GM12878 (cell line): ENCODE measurements around the gene CFDP1. TPM values are rescaled to one million over a fixed set of nuclear protein-coding genes. Genes with fewer than 3 reads are reported as not detected.

Source experiments
- ATAC-seq: fragments of 200-7000 bp; cut with Tn5 transposase; 3 replicates; pipeline ENCODE4 v1.9.1; 2020; ENCODE audit warnings: mild to moderate bottlenecking, moderate library complexity
- BruUV-seq: library from RNA; stranded (reverse); fragments of 400-500 nt; replicated peaks from 2 replicates; lab custom pipeline; 2021; lab: Mats Ljungman, UMichigan
- CTCF ChIA-PET: fragments of 300-600 bp; sonication (Branson Sonifier 250); formaldehyde crosslinking; extraction: SDS; loops from one replicate; lab custom pipeline; 2021; ENCODE audit warnings: inconsistent platforms; lab: Yijun Ruan, JAX
- POLR2A ChIA-PET: fragments of 350-600 bp; formaldehyde crosslinking; extraction: SDS; loops from one replicate; lab custom pipeline; 2021; ENCODE audit warnings: inconsistent platforms; lab: Charles Lee
- RAD21 ChIA-PET: fragments of 300-600 bp; sonication (Branson Sonifier 250); formaldehyde crosslinking; loops from one replicate; lab custom pipeline; 2023; ENCODE audit warnings: antibody characterized with exemption; ENCODE audit not compliant: unreplicated experiment; lab: Charles Lee
- SMC1A ChIA-PET: fragments of 300-600 bp; sonication (Branson Sonifier 250); formaldehyde crosslinking; loops from one replicate; lab custom pipeline; 2023; ENCODE audit not compliant: unreplicated experiment, uncharacterized antibody; lab: Charles Lee
- DNase-seq: peaks from one replicate; pipeline ENCODE4 v3.0.0-alpha.2; 2011; ENCODE audit warnings: low read depth, low spot score
- FAIRE-seq: peaks from 3 replicates; lab custom pipeline; 2011; peaks lifted over from hg19 to GRCh38; lab: Jason Lieb, UNC
- H2AFZ ChIP-seq: 2 replicates; pipeline ENCODE4 v1.6.0; 2011; ENCODE audit warnings: low read depth, low read length, control low read depth; ENCODE audit not compliant: control insufficient read depth
- H3K27ac ChIP-seq: 2 replicates; pipeline ENCODE4 v1.5.1; 2011; ENCODE audit warnings: control low read depth; ENCODE audit not compliant: control insufficient read depth, insufficient read depth
- H3K27me3 ChIP-seq, 2 experiments: replicated peaks in 1 of 2; 2 replicates each; pipeline versions ENCODE4 v1.6.0 to v1.6.1; 2011; ENCODE audit warnings: low read length in 1 of 2; ENCODE audit not compliant: control insufficient read depth in 2 of 2, insufficient read depth in 2 of 2
- H3K36me3 ChIP-seq, 2 experiments: 2 replicates each; pipeline ENCODE4 v1.5.1; 2011; ENCODE audit warnings: low read length in 1 of 2; ENCODE audit not compliant: control insufficient read depth in 2 of 2, insufficient read depth in 2 of 2
- H3K4me1 ChIP-seq: 2 replicates; pipeline ENCODE4 v1.6.1; 2011; ENCODE audit warnings: mild to moderate bottlenecking, low read length, moderate library complexity, mixed read lengths; ENCODE audit not compliant: control insufficient read depth, insufficient read depth
- H3K4me2 ChIP-seq: 2 replicates; pipeline ENCODE4 v1.6.0; 2011; ENCODE audit warnings: control low read depth; ENCODE audit not compliant: control insufficient read depth, insufficient read depth
- H3K4me3 ChIP-seq: fragments of 200-600 bp; sonication (generic); 2 replicates; pipeline ENCODE4 v1.5.1; 2016
- H3K79me2 ChIP-seq: 2 replicates; pipeline ENCODE4 v1.6.0; 2011; ENCODE audit warnings: low read length; ENCODE audit not compliant: control insufficient read depth, insufficient read depth
- H3K9ac ChIP-seq: 2 replicates; pipeline ENCODE4 v1.8.0; 2011; ENCODE audit warnings: low read length, control low read depth, mixed read lengths; ENCODE audit not compliant: control insufficient read depth, insufficient read depth
- H3K9me3 ChIP-seq: replicated peaks from 3 replicates; pipeline ENCODE4 v1.5.1; 2011; ENCODE audit warnings: mild to moderate bottlenecking, low read length; ENCODE audit not compliant: control insufficient read depth, insufficient read depth
- H4K20me1 ChIP-seq: 2 replicates; pipeline ENCODE4 v1.6.0; 2011; ENCODE audit not compliant: control insufficient read depth, insufficient read depth
- ATF2 ChIP-seq: IDR thresholded peaks from 2 replicates; pipeline ENCODE4 v1.6.1; 2012; ENCODE audit warnings: low read length, inconsistent platforms
- CBFB ChIP-seq: IDR thresholded peaks from 2 replicates; pipeline ENCODE4 v1.6.1; 2016; ENCODE audit warnings: antibody characterized with exemption, low read depth
- CREM ChIP-seq: IDR thresholded peaks from 2 replicates; pipeline ENCODE4 v1.6.1; 2014; ENCODE audit warnings: antibody characterized with exemption, low read depth
- HDAC6 ChIP-seq: fragments of 200-600 bp; sonication (generic); IDR thresholded peaks from one replicate; pipeline ENCODE4 v1.8.0; 2017; ENCODE audit warnings: antibody characterized with exemption; ENCODE audit not compliant: unreplicated experiment
- JUND ChIP-seq: IDR thresholded peaks from 2 replicates; pipeline ENCODE4 v1.6.1; 2012; ENCODE audit warnings: low read depth, mild to moderate bottlenecking, low read length, improper control_type of control experiment, moderate library complexity
- NFXL1 ChIP-seq: fragments of 450-650 bp; IDR thresholded peaks from 2 replicates; pipeline ENCODE4 v1.6.1; 2017; ENCODE audit warnings: antibody characterized with exemption, mild to moderate bottlenecking, borderline replicate concordance
- NR2C1 ChIP-seq: fragments of 450-650 bp; IDR thresholded peaks from 2 replicates; pipeline ENCODE4 v1.6.1; 2017; ENCODE audit warnings: antibody characterized with exemption, mild to moderate bottlenecking, moderate library complexity
- POLR2AphosphoS2 ChIP-seq: IDR thresholded peaks from 2 replicates; pipeline ENCODE4 v1.6.1; 2011; ENCODE audit warnings: low read depth, mild to moderate bottlenecking, low read length, improper control_type of control experiment, moderate library complexity
- SMAD1 ChIP-seq: fragments of 450-650 bp; IDR thresholded peaks from 2 replicates; pipeline ENCODE4 v1.6.1; 2018; ENCODE audit warnings: mild to moderate bottlenecking, low read depth; ENCODE audit not compliant: partially characterized antibody
- TCF12 ChIP-seq: IDR thresholded peaks from 2 replicates; pipeline ENCODE4 v1.6.1; 2011; ENCODE audit warnings: low read depth, mild to moderate bottlenecking, low read length
- ZNF384 ChIP-seq: IDR thresholded peaks from 2 replicates; pipeline ENCODE4 v1.6.1; 2012; ENCODE audit warnings: low read depth, mild to moderate bottlenecking, low read length, improper control_type of control experiment, borderline replicate concordance
- WGBS: methylation state at CpG from one replicate; pipeline ENCODE4 v1.1.6; 2016; ENCODE audit warnings: low lambda C conversion rate; ENCODE audit not compliant: insufficient replicate concordance, insufficient coverage; ENCODE audit errors: missing lambda C conversion rate; 5-methylcytosine and 5-hydroxymethylcytosine counted together
- in situ Hi-C: fragments of 300-500 bp; cut with MboI; formaldehyde crosslinking; loops from 9 replicates; pipeline ENCODE4 v1.14.3; 2018; ENCODE audit warnings: mixed read lengths
- intact Hi-C: fragments of 100-400 bp; cut with micrococcal nuclease; formaldehyde crosslinking; loops from one replicate; pipeline ENCODE4 v1.14.2; 2022; ENCODE audit not compliant: unreplicated experiment
- polyA plus RNA-seq, 11 experiments: library from polyadenylated mRNA; depleted of rRNA in 4 of 11; unstranded in 6 of 11; stranded (reverse) in 5 of 11; fragments of >200 nt; fragmentation: Nextera tagmentation in 4 of 11; fragmentation: Illumina TruSeq in 1 of 11; extraction: Ambion mirVana in 4 of 11; extraction: Trizol in 1 of 11; gene quantifications; 1 replicate in 1 of 11; 2 replicates in 10 of 11; pipeline versions ENCODE4 v1.2.1 to v1.2.3, GENCODE V29; 2011 to 2016; ENCODE audit warnings: inconsistent platforms in 2 of 11, missing spikeins in 2 of 11, low read depth in 1 of 11
- total RNA-seq, 4 experiments: library from RNA; depleted of rRNA in 3 of 4; stranded (reverse); fragments of >200 nt in 3 of 4; fragmentation: Illumina TruSeq in 1 of 4; extraction: Trizol in 1 of 4; gene quantifications; 2 replicates each; pipeline versions ENCODE4 v1.2.1 to v1.2.3, GENCODE V29; 2013 to 2021
- TF ChIP-seq, protein P1 (sequence below), 3 experiments: IDR thresholded peaks in 2 of 3; conservative IDR thresholded peaks in 1 of 3; 2 replicates each; pipeline ENCODE4 v1.5.1; 2011; ENCODE audit warnings: low read depth in 3 of 3, low read length in 3 of 3, mild to moderate bottlenecking in 3 of 3, control low read depth in 2 of 3, moderate library complexity in 2 of 3, inconsistent platforms in 1 of 3, mixed read lengths in 1 of 3; ENCODE audit not compliant: control insufficient read depth in 2 of 3, insufficient read depth in 1 of 3; ENCODE audit errors: extremely low read depth in 1 of 3

The CFDP1 gene
- total and polyA plus RNA-seq, 10 of the 15 experiments (the other 5 are each of a cell fraction or from before 2014, with no cell fraction given): 22.3 to 64.8 (median 36.7) TPM

DNA sequence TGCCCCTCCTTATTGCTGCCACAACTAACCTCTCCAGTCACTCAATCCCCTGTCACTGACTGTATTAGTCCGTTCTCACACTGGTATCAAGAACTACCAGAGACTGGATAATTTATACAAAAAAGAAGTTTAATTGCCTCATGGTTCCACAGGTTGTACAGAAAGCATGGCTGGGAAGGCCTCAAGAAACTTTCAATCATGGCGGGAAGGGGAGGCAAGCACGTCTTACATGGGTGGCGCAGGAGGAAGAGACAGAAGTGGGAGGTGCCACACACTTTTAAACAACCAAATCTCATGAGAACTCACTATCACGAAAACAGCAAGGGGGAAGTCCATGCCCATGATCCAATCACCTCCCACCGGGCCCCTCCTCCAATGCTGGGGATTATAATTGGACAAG lies 95.9 kb downstream of the CFDP1 start (continued):
- TF ChIP-seq HDAC6: no peak

GRCh38 chr16:75336521-75336920 lies 96.8 kb downstream of the CFDP1 start:
- POLR2A ChIA-PET: no interaction called here
- Histone ChIP-seq H3K27ac (no peak overlapping the region), H3K9me3 (no peaks in the 10 kb centered on the region), H3K4me1 (peaks cover 12% of the 10 kb centered on the region), H4K20me1 (no peaks in the 10 kb centered on the region), H3K9ac (no peak overlapping the region), H3K4me2 (no peak overlapping the region), H3K79me2 (no peaks in the 10 kb centered on the region), H3K4me3 (no peak overlapping the region), H3K27me3 (no peaks in the 10 kb centered on the region), H3K36me3 (no peaks in the 10 kb centered on the region), H2AFZ (no peak overlapping the region)
- SMC1A ChIA-PET: interaction anchor here (0.9 to 1.2 kb wide), 3 partner anchors 15 to 22 kb away, joined by 3 read pairs; no protein-coding TSS in a partner anchor
- CTCF ChIA-PET: interaction anchor here (1.7 kb wide), 1 partner anchor 28 kb away, joined by 4 read pairs; no protein-coding TSS in a partner anchor
- in situ Hi-C loops (no loop called here), intact Hi-C loops (no loop called here)
- BruUV-seq: no TSS peak
- RAD21 ChIA-PET: interaction anchor here (1.1 kb wide), 1 partner anchor 32 kb away, joined by 3 read pairs; no protein-coding TSS in a partner anchor
- DNase-seq (no peak), FAIRE-seq (no peak), ATAC-seq (no peak)
- TF ChIP-seq, protein P1, sequence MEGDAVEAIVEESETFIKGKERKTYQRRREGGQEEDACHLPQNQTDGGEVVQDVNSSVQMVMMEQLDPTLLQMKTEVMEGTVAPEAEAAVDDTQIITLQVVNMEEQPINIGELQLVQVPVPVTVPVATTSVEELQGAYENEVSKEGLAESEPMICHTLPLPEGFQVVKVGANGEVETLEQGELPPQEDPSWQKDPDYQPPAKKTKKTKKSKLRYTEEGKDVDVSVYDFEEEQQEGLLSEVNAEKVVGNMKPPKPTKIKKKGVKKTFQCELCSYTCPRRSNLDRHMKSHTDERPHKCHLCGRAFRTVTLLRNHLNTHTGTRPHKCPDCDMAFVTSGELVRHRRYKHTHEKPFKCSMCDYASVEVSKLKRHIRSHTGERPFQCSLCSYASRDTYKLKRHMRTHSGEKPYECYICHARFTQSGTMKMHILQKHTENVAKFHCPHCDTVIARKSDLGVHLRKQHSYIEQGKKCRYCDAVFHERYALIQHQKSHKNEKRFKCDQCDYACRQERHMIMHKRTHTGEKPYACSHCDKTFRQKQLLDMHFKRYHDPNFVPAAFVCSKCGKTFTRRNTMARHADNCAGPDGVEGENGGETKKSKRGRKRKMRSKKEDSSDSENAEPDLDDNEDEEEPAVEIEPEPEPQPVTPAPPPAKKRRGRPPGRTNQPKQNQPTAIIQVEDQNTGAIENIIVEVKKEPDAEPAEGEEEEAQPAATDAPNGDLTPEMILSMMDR (IDR thresholded peaks at IDR 0.05 in 2 of 3, conservative IDR thresholded peaks at IDR 0.05 in 1 of 3; ENCODE audit: control insufficient read depth in 2 of 3, extremely low read depth in 1 of 3, insufficient read depth in 1 of 3, low read depth in 3 of 3, low read length in 3 of 3): no peak
- TF ChIP-seq ATF2: no peak
- no peak for TF ChIP-seq NFXL1
- TF ChIP-seq NR2C1: no peak
- TF ChIP-seq CREM: no peak
- TF ChIP-seq SMAD1: no peak
- TF ChIP-seq CBFB: no peak
- TF ChIP-seq POLR2AphosphoS2: no peak
- TF ChIP-seq ZNF384: no peak
- no peak for TF ChIP-seq JUND
- no peak for TF ChIP-seq TCF12
- WGBS: 98% methylated on average over 2 of the region's 2 CpGs
